ENCODE measurements around the gene RWDD4.
"Not testable (repeated sequence)": the region's sequence is repeated elsewhere in the genome, so short reads cannot be mapped to it uniquely, and the experiment has no call there.

RWDD4 gene

DNA sequence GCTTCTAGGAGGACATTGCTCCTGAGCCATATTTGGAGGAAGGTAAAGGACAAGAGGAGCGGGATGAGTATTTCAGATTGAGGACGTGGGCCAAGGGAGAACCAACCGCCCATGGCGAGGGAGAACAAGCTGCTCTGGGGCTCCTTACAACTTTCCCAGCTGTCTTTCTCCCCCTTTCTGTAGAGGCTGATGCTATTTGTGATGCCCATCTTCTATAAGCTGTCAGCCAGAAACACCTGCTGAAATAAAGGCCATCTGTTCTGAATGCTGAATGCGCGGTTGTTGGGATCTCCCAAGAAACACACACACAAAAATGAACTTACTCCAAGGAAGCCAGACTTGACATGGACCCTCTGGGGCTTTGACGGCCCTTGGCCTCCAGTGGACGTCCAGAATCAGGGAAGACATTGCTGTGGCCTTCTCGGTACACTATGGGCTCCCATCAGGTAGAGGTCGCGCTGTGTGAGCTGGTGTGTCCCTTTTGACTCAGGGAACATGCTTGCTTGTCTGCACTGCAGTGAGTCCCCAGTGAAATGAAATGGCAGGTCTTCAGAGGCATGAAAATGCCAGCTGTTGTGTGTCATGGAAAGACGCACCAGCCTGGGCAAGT lies 30.9 kb downstream of the RWDD4 start:
- H3K4me3 ChIP-seq (ENCODE audit: low read depth, low read length): no peak overlapping the region
- no peak for TF ChIP-seq CTCF (IDR thresholded peaks at IDR 0.05; ENCODE audit: low read depth, low read length)

DNA sequence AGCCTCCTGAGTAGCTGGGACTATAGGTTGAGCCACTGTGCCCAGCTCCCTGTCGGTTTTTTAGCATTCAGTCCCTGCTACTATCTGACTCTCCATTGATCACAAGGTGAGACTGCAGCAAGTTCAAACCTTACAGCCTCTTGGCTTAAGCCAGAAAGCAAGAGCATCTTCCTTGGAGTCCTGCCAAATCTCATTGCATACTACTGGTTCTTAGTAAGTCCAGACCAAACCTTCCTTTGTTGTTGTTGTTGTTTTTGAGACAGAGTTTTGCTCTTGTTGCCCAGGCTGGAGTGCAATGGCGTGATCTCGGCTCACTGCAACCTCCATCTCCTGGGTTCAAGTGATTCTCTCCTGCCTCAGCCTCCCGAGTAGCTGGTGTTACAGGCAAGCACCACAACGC lies 31.7 kb downstream of the RWDD4 start:
- not testable (repeated sequence) for H3K4me3 ChIP-seq (ENCODE audit: low read depth, low read length)

GRCh38 chr4:183626168-183626567 lies 32.8 kb downstream of the RWDD4 start:
- H3K4me3 ChIP-seq (ENCODE audit: low read depth, low read length): no peak overlapping the region
- TF ChIP-seq CTCF (IDR thresholded peaks at IDR 0.05; ENCODE audit: low read depth, low read length): no peak

GRCh38 chr4:183624548-183624947 lies 34.4 kb downstream of the RWDD4 start:
- TF ChIP-seq CTCF (IDR thresholded peaks at IDR 0.05; ENCODE audit: low read depth, low read length): no peak
- no peak overlapping the region for H3K4me3 ChIP-seq (ENCODE audit: low read depth, low read length)

- H3K4me3 ChIP-seq (ENCODE audit: low read depth, low read length): no peak overlapping the region
- no peak for TF ChIP-seq CTCF (IDR thresholded peaks at IDR 0.05; ENCODE audit: low read depth, low read length)
These were observed 37.1 kb downstream of the RWDD4 start for GRCh38 chr4:183621875-183622274.

DNA sequence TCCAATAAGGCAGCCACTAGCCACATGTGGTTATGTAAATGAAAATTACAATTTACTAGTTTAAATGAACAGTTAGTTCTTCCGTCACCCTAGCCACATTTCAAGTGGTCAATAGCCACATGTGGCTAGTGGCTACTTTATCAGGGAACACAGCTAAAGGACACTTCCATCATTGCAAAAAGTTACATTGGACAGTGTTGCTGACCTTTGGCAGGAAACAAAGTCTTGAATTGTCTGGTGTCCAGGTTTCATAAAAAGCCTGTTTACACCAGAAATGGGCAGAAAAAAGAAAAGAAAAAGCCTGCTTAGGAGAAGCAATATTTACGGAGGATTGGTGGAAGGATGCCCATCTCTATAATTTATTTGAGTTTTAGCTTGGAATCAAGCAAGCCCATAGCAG lies 38.6 kb downstream of the RWDD4 start:
- no peak for TF ChIP-seq CTCF (IDR thresholded peaks at IDR 0.05; ENCODE audit: low read depth, low read length)
- H3K4me3 ChIP-seq (ENCODE audit: low read depth, low read length): no peak overlapping the region

DNA sequence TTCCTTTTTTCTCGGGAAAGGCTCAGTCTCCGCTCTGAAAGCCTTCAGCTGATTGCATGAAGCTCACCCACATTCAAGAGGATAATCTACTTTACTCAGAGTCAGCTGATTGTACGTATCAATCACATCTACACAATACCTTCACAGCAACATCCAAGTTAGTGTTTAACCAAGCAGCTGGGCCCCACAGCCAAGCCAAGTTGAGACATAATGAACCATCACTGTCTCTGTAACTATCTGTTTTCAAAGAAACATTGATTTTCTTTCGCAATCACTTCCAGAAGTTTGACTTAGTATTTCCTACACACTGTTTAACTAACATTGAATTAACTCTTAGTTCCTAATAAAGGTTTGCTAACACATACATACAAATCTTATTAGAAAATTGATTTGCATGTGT lies 40.3 kb downstream of the RWDD4 start:
- TF ChIP-seq CTCF (IDR thresholded peaks at IDR 0.05; ENCODE audit: low read depth, low read length): no peak
- no peak overlapping the region for H3K4me3 ChIP-seq (ENCODE audit: low read depth, low read length)

- TF ChIP-seq CTCF (IDR thresholded peaks at IDR 0.05; ENCODE audit: low read depth, low read length): no peak
- H3K4me3 ChIP-seq (ENCODE audit: low read depth, low read length): no peak overlapping the region
These were observed 41.9 kb downstream of the RWDD4 start for GRCh38 chr4:183617075-183617474.
